Measurements from ENCODE around the gene ARID2.

The ARID2 gene

GRCh38 chr12:45774508-45775162, 45.1 kb downstream of the ARID2 start:
- H3K9me3 Mint-ChIP-seq, result peaks cover under 1 to 2% of the 10 kb centered on the region in 2 donors
- peaks cover 44% of the 10 kb centered on the region for H3K4me1 Mint-ChIP-seq
- H3K4me3 Mint-ChIP-seq, result no peak overlapping the region
- no peaks in the 10 kb centered on the region for H3K27me3 Mint-ChIP-seq
- no peak for DNase-seq
- H3K27ac Mint-ChIP-seq, result no peak overlapping the region
- no peak for ATAC-seq

DNA sequence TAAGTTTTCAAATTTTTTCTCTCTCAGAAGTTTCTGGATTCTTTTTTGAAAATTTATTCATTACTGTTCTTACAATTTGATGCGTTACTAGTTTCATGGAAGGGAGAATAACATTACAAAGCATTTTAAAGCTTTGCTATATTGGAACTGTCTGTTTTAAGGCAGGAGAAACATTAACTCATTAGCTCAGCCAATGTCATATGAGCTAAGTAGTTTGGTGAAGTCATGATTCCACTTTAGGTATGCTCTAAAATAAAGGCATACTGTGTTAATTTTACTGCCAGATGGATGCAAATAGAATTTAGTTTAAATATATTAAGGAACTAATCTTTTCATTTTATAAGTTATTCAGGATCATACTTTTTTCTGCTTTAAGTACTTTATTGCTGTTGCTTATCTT, 46.0 kb downstream of the ARID2 start:
- ATAC-seq (no peak), DNase-seq (no peak)
- peak overlapping the region in 1 of 2 donors; percentile 9 for H3K27ac Mint-ChIP-seq
- H3K4me1 Mint-ChIP-seq, result peaks cover 40% of the 10 kb centered on the region
- H3K9me3 Mint-ChIP-seq, result no peaks in the 10 kb centered on the region
- H3K27me3 Mint-ChIP-seq, result no peaks in the 10 kb centered on the region
- H3K4me3 Mint-ChIP-seq, result no peak overlapping the region

DNA sequence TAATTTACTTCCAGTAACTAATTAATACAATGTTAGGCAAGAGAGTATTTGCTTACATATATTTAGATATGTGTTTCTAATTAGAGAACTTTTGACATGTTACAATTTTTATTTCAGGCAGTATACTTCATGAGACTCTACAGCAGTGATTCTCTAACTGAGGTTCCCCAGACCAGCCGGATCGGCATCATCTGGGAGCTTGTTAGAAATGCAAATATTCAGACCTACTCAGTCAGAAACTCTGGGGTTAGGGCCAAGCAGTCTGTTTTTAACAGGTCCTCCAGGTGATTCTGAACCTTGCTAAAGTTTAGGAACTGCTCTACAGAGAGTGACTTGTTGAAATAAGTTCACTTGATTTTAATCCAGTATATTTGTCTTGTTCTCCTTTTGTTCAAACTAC, 46.5 kb downstream of the ARID2 start:
- Mint-ChIP-seq H3K27me3 (no peaks in the 10 kb centered on the region), H3K4me1 (peaks cover 35% of the 10 kb centered on the region), H3K9me3 (no peaks in the 10 kb centered on the region), H3K27ac (no peak overlapping the region), H3K4me3 (no peak overlapping the region)
- ATAC-seq, result no peak
- no peak for DNase-seq

- Mint-ChIP-seq H3K4me3 (no peak overlapping the region), H3K27ac (no peak overlapping the region), H3K27me3 (no peaks in the 10 kb centered on the region), H3K9me3 (no peaks in the 10 kb centered on the region), H3K4me1 (peaks cover 6% of the 10 kb centered on the region)
- no peak for ATAC-seq
- no peak for DNase-seq
Measured at GRCh38 chr12:45779936-45780335, 50.4 kb downstream of the ARID2 start.

GRCh38 chr12:45781080-45781479, 51.6 kb downstream of the ARID2 start:
- DNase-seq (no peak), ATAC-seq (no peak)
- H3K27me3 Mint-ChIP-seq, result no peaks in the 10 kb centered on the region
- no peak overlapping the region for H3K4me3 Mint-ChIP-seq
- H3K4me1 Mint-ChIP-seq, result peaks cover 5% of the 10 kb centered on the region
- no peak overlapping the region for H3K27ac Mint-ChIP-seq
- H3K9me3 Mint-ChIP-seq, result no peaks in the 10 kb centered on the region

DNA sequence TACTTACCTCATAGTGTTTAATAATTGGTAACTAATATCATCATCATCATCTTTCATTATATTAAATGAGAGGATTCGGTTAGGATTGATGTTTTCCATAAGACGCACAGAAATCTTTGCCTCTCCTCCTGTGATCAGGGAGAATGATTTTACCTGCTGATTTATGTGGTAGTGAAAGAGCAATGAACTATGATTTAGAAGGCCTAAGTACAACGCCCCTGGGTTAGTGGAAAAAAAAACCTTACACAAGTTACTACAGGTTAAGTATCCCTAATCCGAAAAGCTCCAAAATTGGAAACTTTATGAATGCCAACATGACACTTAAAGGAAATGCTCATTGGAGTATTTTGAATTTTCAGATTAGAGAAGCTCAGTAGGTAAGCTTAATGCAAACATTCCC, 55.8 kb downstream of the ARID2 start:
- ATAC-seq (no peak), DNase-seq (no peak)
- Mint-ChIP-seq H3K9me3 (no peaks in the 10 kb centered on the region), H3K27me3 (no peaks in the 10 kb centered on the region), H3K4me1 (peaks cover 6% of the 10 kb centered on the region), H3K4me3 (no peak overlapping the region), H3K27ac (no peak overlapping the region)

DNA sequence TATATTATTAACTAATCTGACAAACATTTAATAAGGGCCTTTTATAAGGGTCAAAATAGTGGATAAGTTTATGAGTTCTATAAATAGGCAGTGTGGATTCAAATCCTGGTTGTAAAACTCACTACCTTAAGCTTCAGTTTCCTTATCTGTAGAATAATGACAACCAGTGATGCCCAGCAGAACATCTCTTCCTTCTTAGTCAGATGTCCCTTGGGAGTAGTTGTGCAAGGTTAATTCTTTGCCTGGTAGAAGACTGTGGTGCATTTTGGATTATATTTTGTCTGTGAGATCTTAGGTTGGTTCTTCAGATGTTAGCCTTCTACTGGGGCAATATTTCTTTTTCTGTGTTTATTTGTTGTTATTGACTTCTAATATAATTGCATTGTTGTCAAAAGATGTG, 59.5 kb downstream of the ARID2 start:
- no peak for ATAC-seq
- Mint-ChIP-seq H3K4me3 (no peak overlapping the region), H3K4me1 (peaks cover 6% of the 10 kb centered on the region), H3K9me3 (no peaks in the 10 kb centered on the region), H3K27ac (no peak overlapping the region), H3K27me3 (no peaks in the 10 kb centered on the region)
- DNase-seq, result no peak

DNA sequence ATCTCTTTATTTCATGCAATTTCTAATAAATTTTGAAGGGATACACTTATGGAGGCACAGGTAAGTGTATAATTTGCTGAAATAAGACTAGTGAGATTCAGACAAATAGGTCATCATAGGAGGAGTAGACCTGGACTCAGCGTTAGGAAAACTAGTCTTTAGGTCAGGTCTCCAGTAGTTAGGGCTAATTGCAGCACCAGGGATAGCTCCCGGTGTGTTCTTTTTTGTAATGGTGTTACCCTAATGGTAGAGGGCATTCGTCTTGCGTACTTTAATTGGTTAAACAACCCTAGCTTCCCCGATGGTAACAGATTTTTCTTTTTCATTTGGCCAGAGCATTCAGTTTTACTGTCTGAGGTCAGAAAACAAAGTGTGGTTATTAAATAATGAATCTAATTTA, 64.9 kb downstream of the ARID2 start:
- no peak overlapping the region for H3K27ac Mint-ChIP-seq
- ATAC-seq (no peak), DNase-seq (no peak)
- no peak overlapping the region for H3K4me3 Mint-ChIP-seq
- H3K27me3 Mint-ChIP-seq, result no peaks in the 10 kb centered on the region
- no peaks in the 10 kb centered on the region for H3K9me3 Mint-ChIP-seq
- H3K4me1 Mint-ChIP-seq, result peaks cover 9% of the 10 kb centered on the region

DNA sequence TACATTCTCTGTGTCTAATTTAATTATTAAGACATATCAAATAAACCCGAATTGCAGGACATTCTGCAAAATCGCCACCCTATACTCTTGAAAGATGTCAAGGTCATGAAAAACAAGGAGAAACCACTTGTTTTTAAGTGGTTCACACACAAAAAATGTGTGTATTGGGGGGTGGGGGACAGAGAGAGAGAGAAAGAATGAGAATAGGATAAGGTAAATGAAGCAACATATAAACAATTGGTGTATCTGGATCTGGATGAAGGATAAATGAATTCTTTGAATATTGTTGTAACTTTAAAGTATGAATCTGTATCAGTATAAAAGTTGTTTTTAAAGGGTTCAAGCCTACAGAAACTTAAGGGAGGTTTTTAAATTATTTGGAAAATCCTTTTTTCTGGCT, 72.1 kb downstream of the ARID2 start:
- Mint-ChIP-seq H3K4me3 (no peak overlapping the region), H3K27ac (no peak overlapping the region), H3K9me3 (no peaks in the 10 kb centered on the region), H3K4me1 (peaks cover 23% of the 10 kb centered on the region), H3K27me3 (no peaks in the 10 kb centered on the region)
- DNase-seq (no peak), ATAC-seq (no peak)

DNA sequence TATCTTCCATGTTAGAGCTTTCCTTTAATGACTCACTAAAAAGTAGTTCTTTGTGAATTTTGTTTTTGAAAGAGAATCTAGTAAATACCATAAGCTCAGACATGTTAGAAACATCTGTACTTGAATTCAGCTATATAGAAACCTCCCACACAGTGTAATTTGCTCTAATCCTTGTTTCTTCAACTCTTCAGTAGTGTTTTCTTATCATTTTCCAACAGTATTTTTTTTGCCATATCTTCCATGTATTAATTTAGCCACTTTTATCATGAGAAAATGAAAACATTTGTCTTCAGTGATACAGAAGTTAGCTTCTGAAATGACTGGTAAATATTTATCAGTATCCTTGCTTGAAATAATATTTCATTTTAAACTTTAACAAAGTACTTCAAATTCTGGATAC, 73.6 kb downstream of the ARID2 start:
- Mint-ChIP-seq H3K4me3 (no peak overlapping the region), H3K4me1 (peaks cover 29% of the 10 kb centered on the region), H3K27ac (no peak overlapping the region), H3K27me3 (no peaks in the 10 kb centered on the region), H3K9me3 (no peaks in the 10 kb centered on the region)
- ATAC-seq, result no peak
- no peak for DNase-seq

GRCh38 chr12:45816652-45817051, 87.1 kb downstream of the ARID2 start:
- no peak overlapping the region for H3K27ac Mint-ChIP-seq
- DNase-seq, result no peak
- H3K27me3 Mint-ChIP-seq, result no peaks in the 10 kb centered on the region
- H3K9me3 Mint-ChIP-seq, result no peaks in the 10 kb centered on the region
- H3K4me3 Mint-ChIP-seq, result no peak overlapping the region
- no peaks in the 10 kb centered on the region for H3K4me1 Mint-ChIP-seq
- ATAC-seq, result no peak

- Mint-ChIP-seq H3K27ac (no peak overlapping the region), H3K4me3 (no peak overlapping the region), H3K27me3 (no peaks in the 10 kb centered on the region), H3K4me1 (no peaks in the 10 kb centered on the region), H3K9me3 (peaks cover 5 to 14% of the 10 kb centered on the region in 2 donors)
- DNase-seq (no peak), ATAC-seq (no peak)
Measured at GRCh38 chr12:45827974-45828373, 98.5 kb downstream of the ARID2 start.

GRCh38 chr12:45828402-45828801, 98.9 kb downstream of the ARID2 start:
- no peak for ATAC-seq
- Mint-ChIP-seq H3K9me3 (peaks cover 5 to 14% of the 10 kb centered on the region in 2 donors), H3K4me1 (no peaks in the 10 kb centered on the region), H3K4me3 (no peak overlapping the region), H3K27me3 (no peaks in the 10 kb centered on the region), H3K27ac (no peak overlapping the region)
- no peak for DNase-seq

- ATAC-seq, result no peak
- Mint-ChIP-seq H3K4me1 (no peaks in the 10 kb centered on the region), H3K4me3 (no peak overlapping the region)
Measured at GRCh38 chr12:45831590-45831989, 102.1 kb downstream of the ARID2 start.

DNA sequence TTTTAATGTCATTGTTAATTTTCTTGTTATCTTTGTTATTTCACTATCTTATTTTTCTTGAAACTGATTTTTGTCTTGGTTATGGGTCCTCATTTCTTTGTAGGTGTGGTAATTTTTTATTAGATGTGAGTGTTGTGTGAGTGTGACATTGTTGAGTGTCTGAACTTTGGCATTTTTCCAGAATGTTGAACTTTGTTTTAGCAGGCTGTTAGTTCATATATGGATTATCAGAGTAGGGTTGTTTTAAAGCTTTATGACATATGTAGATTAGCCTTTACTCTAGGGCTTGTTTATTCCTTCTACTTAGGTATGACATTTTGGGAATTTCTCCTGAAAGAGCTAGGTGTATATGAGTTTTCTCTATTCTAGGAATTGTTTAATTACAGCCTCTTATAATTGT, 103.9 kb downstream of the ARID2 start:
- Mint-ChIP-seq H3K4me1 (no peaks in the 10 kb centered on the region), H3K27me3 (no peaks in the 10 kb centered on the region), H3K9me3 (peaks cover 5 to 14% of the 10 kb centered on the region in 2 donors), H3K4me3 (no peak overlapping the region), H3K27ac (no peak overlapping the region)
- DNase-seq (no peak), ATAC-seq (no peak)

More at GRCh38 chr12:45831590-45831989, 102.1 kb downstream of the ARID2 start:
- Mint-ChIP-seq H3K27me3 (no peaks in the 10 kb centered on the region), H3K9me3 (peaks cover 5 to 14% of the 10 kb centered on the region in 2 donors), H3K27ac (no peak overlapping the region)
- no peak for DNase-seq

GRCh38 chr12:45834809-45835208, 105.3 kb downstream of the ARID2 start:
- peaks cover 5 to 14% of the 10 kb centered on the region in 2 donors for H3K9me3 Mint-ChIP-seq
- no peak overlapping the region for H3K27ac Mint-ChIP-seq
- ATAC-seq (no peak), DNase-seq (no peak)
- H3K4me3 Mint-ChIP-seq, result no peak overlapping the region
- no peaks in the 10 kb centered on the region for H3K4me1 Mint-ChIP-seq
- H3K27me3 Mint-ChIP-seq, result no peaks in the 10 kb centered on the region

- H3K27ac Mint-ChIP-seq, result no peak overlapping the region
- DNase-seq, result no peak
- ATAC-seq, result no peak
- no peaks in the 10 kb centered on the region for H3K9me3 Mint-ChIP-seq
- no peak overlapping the region for H3K4me3 Mint-ChIP-seq
- H3K4me1 Mint-ChIP-seq, result no peaks in the 10 kb centered on the region
- no peaks in the 10 kb centered on the region for H3K27me3 Mint-ChIP-seq
Measured at GRCh38 chr12:45839917-45840316, 110.4 kb downstream of the ARID2 start.

Data from stimulated activated naive CD8-positive, alpha-beta T cell treated with anti-CD3 and anti-CD28 coated beads, Interleukin-15, amount 100 ng/mL, for 72 hours (primary cell).